HG02678 (cell line): ENCODE data around the gene SCGB1D4.
"Not testable (repeated sequence)": the region's sequence is repeated elsewhere in the genome, so short reads cannot be mapped to it uniquely, and the experiment has no call there.

Experiments used
- ATAC-seq: cut with Tn5 transposase; IDR thresholded peaks from one replicate; pipeline ENCODE4 v1.9.1; 2021; ENCODE audit warnings: mild to moderate bottlenecking, moderate library complexity; ENCODE audit not compliant: unreplicated experiment

The SCGB1D4 gene

GRCh38 chr11:62298975-62299374 is at the start of gene SCGB1D4:
SCGB1D4 (minus strand) TSS chr11:62299075; CDS start chr11:62299010, 65 bp downstream.
- no peak for ATAC-seq

GRCh38 chr11:62345861-62346260 is 47.0 kb upstream of the SCGB1D4 start:
- no peak for ATAC-seq

GRCh38 chr11:62344210-62344609 is 45.3 kb upstream of the SCGB1D4 start:
- no peak for ATAC-seq

GRCh38 chr11:62343646-62344190 is 44.8 kb upstream of the SCGB1D4 start:
- ATAC-seq = not testable (repeated sequence)

GRCh38 chr11:62341588-62341987 is 42.7 kb upstream of the SCGB1D4 start:
- no peak for ATAC-seq

- ATAC-seq = no peak
These were observed 41.5 kb upstream of the SCGB1D4 start for GRCh38 chr11:62340269-62340901.

GRCh38 chr11:62338218-62338617 is 39.3 kb upstream of the SCGB1D4 start:
- no peak for ATAC-seq

GRCh38 chr11:62337303-62338181 is 38.7 kb upstream of the SCGB1D4 start, which contains the start of gene ASRGL1:
ASRGL1 (plus strand) TSS chr11:62337448; CDS start chr11:62337978, 530 bp downstream.
- ATAC-seq = no peak

GRCh38 chr11:62336949-62337302 is 38.1 kb upstream of the SCGB1D4 start:
- ATAC-seq = not testable (repeated sequence)

GRCh38 chr11:62333768-62334167 is 34.9 kb upstream of the SCGB1D4 start:
- ATAC-seq = no peak

- not testable (repeated sequence) for ATAC-seq
These were observed 32.4 kb upstream of the SCGB1D4 start for GRCh38 chr11:62331264-62331663.

- ATAC-seq = not testable (repeated sequence)
These were observed 28.7 kb upstream of the SCGB1D4 start for GRCh38 chr11:62327541-62327940.

- not testable (repeated sequence) for ATAC-seq
These were observed 27.8 kb upstream of the SCGB1D4 start for GRCh38 chr11:62326719-62327118.

- not testable (repeated sequence) for ATAC-seq
These were observed 26.9 kb upstream of the SCGB1D4 start for GRCh38 chr11:62325781-62326180.

GRCh38 chr11:62324731-62325556 is 26.1 kb upstream of the SCGB1D4 start:
- no peak for ATAC-seq

GRCh38 chr11:62322524-62322923 is 23.6 kb upstream of the SCGB1D4 start:
- ATAC-seq = no peak

- no peak for ATAC-seq
These were observed 16.6 kb upstream of the SCGB1D4 start for GRCh38 chr11:62315431-62315830.

- ATAC-seq = no peak
These were observed 11.1 kb upstream of the SCGB1D4 start for GRCh38 chr11:62309991-62310390.

- ATAC-seq = no peak
These were observed 9.1 kb upstream of the SCGB1D4 start for GRCh38 chr11:62307950-62308349.

- ATAC-seq = no peak
These were observed 7.4 kb upstream of the SCGB1D4 start for GRCh38 chr11:62306227-62306626.

- no peak for ATAC-seq
These were observed 3.4 kb downstream of the SCGB1D4 start for GRCh38 chr11:62295504-62295903.
